Endothelial cell (in vitro differentiated cells): Measurements from ENCODE around the gene STRIT1. TPM values are rescaled to one million over a fixed set of nuclear protein-coding genes. Genes with fewer than 3 reads are reported as not detected.

Source experiments
- DNase-seq: peaks from one replicate; pipeline ENCODE4 v3.0.0; 2021; ENCODE audit warnings: low spot score
- H3K27ac Mint-ChIP-seq: one replicate; pipeline ENCODE4 v1.8.0; 2021; ENCODE audit warnings: mixed read lengths, inconsistent platforms; ENCODE audit not compliant: unreplicated experiment
- H3K27me3 Mint-ChIP-seq: one replicate; pipeline ENCODE4 v1.8.0; 2021; ENCODE audit warnings: mild to moderate bottlenecking, moderate library complexity, mixed read lengths, inconsistent platforms; ENCODE audit not compliant: unreplicated experiment
- H3K36me3 Mint-ChIP-seq: one replicate; pipeline ENCODE4 v1.8.0; 2021; ENCODE audit warnings: mild to moderate bottlenecking, low read depth, mixed read lengths, inconsistent platforms; ENCODE audit not compliant: unreplicated experiment
- H3K4me1 Mint-ChIP-seq: one replicate; pipeline ENCODE4 v1.8.0; 2021; ENCODE audit warnings: mild to moderate bottlenecking, mixed read lengths, inconsistent platforms; ENCODE audit not compliant: unreplicated experiment
- H3K4me3 Mint-ChIP-seq: one replicate; pipeline ENCODE4 v1.8.0; 2021; ENCODE audit warnings: mild to moderate bottlenecking, mixed read lengths, inconsistent platforms; ENCODE audit not compliant: unreplicated experiment
- H3K9me3 Mint-ChIP-seq: one replicate; pipeline ENCODE4 v1.8.0; 2021; ENCODE audit warnings: mixed read lengths, inconsistent platforms; ENCODE audit not compliant: unreplicated experiment
- total RNA-seq: library from RNA; stranded (reverse); fragmentation: NEBNext Ultra II Directional; extraction: Animal tissue kit (Norgen Biotek cat#: 25700); gene quantifications from one replicate; pipeline ENCODE4 v1.2.1, GENCODE V29; 2021; ENCODE audit not compliant: unreplicated experiment
- TF ChIP-seq, protein P1 (sequence below): fragments of 200-600 bp; sonication (generic); IDR thresholded peaks from one replicate; pipeline ENCODE4 v1.5.0; 2021; ENCODE audit warnings: antibody characterized with exemption; ENCODE audit not compliant: unreplicated experiment

Gene STRIT1
- total RNA-seq, 1 donor from 2014 or later: not detected

DNA sequence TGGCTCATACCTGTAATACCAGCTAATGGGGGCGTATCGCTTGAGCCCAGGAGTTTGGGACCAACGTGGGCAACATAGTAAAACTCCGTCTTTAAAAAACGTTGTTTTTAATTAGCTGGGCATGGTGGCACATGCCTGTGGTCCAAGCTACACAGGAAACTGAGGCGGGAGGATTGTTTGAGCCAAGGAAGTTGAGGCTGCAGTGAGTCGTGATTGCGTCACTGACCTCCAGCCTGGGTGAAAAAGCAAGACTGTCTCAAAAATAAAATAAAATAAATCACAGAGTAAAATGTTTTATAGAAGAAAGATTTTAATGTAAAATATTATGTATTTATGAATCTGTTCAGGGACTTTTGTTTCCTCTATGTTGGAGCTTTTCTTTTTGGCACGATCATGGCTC is 15.3 kb upstream of the STRIT1 start:
- Mint-ChIP-seq H3K4me1 (no peaks in the 10 kb centered on the region), H3K4me3 (no peak overlapping the region), H3K36me3 (no peaks in the 10 kb centered on the region), H3K27me3 (no peaks in the 10 kb centered on the region), H3K27ac (no peak overlapping the region), H3K9me3 (no peaks in the 10 kb centered on the region)
- no peak for DNase-seq
- TF ChIP-seq, protein P1, sequence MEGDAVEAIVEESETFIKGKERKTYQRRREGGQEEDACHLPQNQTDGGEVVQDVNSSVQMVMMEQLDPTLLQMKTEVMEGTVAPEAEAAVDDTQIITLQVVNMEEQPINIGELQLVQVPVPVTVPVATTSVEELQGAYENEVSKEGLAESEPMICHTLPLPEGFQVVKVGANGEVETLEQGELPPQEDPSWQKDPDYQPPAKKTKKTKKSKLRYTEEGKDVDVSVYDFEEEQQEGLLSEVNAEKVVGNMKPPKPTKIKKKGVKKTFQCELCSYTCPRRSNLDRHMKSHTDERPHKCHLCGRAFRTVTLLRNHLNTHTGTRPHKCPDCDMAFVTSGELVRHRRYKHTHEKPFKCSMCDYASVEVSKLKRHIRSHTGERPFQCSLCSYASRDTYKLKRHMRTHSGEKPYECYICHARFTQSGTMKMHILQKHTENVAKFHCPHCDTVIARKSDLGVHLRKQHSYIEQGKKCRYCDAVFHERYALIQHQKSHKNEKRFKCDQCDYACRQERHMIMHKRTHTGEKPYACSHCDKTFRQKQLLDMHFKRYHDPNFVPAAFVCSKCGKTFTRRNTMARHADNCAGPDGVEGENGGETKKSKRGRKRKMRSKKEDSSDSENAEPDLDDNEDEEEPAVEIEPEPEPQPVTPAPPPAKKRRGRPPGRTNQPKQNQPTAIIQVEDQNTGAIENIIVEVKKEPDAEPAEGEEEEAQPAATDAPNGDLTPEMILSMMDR: no peak

DNA sequence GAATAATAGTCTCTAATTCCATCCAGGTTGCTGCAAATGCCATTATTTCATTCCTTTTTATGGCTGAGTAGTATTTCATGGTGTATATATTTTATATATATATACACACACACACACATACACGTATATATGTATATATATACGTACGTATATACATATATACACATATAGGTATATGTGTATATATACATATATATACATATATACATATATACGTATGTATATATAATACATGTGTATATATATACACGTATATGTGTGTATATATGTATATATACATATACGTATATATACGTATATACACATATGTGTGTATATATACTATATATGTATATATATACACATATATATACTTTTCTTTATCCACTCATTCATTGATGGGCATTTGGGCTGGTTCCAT is 13.7 kb upstream of the STRIT1 start:
- H3K4me1 Mint-ChIP-seq: no peaks in the 10 kb centered on the region
- DNase-seq: no peak
- H3K9me3 Mint-ChIP-seq: no peaks in the 10 kb centered on the region
- no peaks in the 10 kb centered on the region for H3K36me3 Mint-ChIP-seq
- no peak overlapping the region for H3K27ac Mint-ChIP-seq
- TF ChIP-seq, protein P1: no peak
- H3K27me3 Mint-ChIP-seq: no peaks in the 10 kb centered on the region
- H3K4me3 Mint-ChIP-seq: no peak overlapping the region

DNA sequence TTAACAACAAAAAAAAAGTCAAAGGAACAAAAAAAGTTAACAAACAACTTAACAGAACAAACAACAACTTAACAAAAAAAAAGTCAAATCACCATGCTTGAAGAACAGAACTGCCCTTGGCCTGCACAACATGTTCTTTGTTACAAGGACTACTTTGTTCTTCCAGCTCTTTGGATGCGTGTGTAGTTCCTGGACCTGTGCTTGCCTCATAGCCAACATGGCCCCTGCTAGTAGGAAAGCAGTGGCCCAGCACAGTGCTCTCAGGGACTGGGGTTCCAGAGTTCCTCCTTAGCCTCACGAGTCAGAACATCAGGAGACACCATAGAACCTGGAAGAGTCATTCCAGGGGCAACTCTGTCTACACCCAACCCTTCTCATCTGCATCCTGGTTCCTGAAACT is 10.9 kb upstream of the STRIT1 start:
- Mint-ChIP-seq H3K9me3 (no peaks in the 10 kb centered on the region), H3K36me3 (no peaks in the 10 kb centered on the region), H3K4me1 (no peaks in the 10 kb centered on the region), H3K27ac (no peak overlapping the region), H3K4me3 (no peak overlapping the region), H3K27me3 (no peaks in the 10 kb centered on the region)
- TF ChIP-seq, protein P1: no peak
- DNase-seq: no peak

DNA sequence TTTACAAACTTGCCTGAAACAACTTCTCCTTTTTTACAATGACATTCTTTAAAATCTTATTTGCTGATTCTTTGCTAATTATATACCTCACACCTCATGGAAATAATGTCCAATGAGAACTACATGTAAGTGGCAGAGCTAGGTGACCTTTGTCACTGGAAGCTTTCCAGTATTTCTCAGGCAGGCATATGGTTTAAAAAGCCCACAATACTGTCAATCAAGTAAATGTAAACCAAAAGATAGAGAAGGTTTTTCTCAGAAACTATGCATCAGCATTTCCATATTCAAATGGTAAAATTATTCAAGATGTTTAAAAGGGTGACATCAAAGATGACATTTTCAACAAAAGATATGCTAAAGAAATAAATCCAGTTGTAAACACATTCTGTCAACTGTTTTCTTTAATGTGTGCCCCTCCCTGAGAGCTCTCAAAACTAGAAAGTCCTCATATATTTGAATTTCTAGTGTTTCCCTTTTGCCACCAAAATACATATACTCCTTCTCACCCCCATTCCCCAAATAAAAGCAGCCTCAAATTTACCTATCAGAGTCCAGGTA is 10.1 kb upstream of the STRIT1 start:
- no peaks in the 10 kb centered on the region for H3K9me3 Mint-ChIP-seq
- H3K4me1 Mint-ChIP-seq: no peaks in the 10 kb centered on the region
- TF ChIP-seq, protein P1: no peak
- H3K27me3 Mint-ChIP-seq: no peaks in the 10 kb centered on the region
- DNase-seq: no peak
- H3K36me3 Mint-ChIP-seq: no peaks in the 10 kb centered on the region
- no peak overlapping the region for H3K27ac Mint-ChIP-seq
- no peak overlapping the region for H3K4me3 Mint-ChIP-seq

DNA sequence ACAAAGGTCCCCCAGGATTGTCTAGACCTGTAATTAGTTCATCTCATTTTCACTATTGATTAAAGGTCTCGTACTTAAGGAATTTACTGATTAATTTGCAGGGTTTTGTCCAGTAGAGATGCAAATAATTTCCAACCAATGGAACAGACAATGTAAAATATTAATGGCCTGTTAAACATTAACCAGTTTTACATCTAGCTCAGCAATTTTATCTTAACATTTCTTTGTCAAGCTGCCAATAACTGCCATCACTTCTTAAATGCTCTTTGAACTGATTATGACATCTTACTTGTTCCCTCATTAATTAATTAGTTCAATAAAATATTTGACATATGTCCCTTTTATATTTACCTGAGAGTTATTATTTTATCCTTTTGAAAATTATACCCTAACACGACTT is 9.4 kb upstream of the STRIT1 start:
- Mint-ChIP-seq H3K4me1 (no peaks in the 10 kb centered on the region), H3K4me3 (no peak overlapping the region), H3K27ac (no peak overlapping the region), H3K36me3 (no peaks in the 10 kb centered on the region), H3K9me3 (no peaks in the 10 kb centered on the region), H3K27me3 (no peaks in the 10 kb centered on the region)
- no peak for DNase-seq
- TF ChIP-seq, protein P1: no peak
